CD4-positive, alpha-beta T cell treated with Interleukin-6 for 4 hours (primary cell): ENCODE data around the gene CREG1.

Experiments
- DNase-seq: peaks from one replicate; pipeline ENCODE4 v3.0.0-alpha.2; 2020; ENCODE audit warnings: mixed read lengths

Gene CREG1

GRCh38 chr1:167529829-167530474, 23.6 kb downstream of the CREG1 start:
- no peak for DNase-seq

- no peak for DNase-seq
Observed at GRCh38 chr1:167528057-167528728, 25.4 kb downstream of the CREG1 start.

DNA sequence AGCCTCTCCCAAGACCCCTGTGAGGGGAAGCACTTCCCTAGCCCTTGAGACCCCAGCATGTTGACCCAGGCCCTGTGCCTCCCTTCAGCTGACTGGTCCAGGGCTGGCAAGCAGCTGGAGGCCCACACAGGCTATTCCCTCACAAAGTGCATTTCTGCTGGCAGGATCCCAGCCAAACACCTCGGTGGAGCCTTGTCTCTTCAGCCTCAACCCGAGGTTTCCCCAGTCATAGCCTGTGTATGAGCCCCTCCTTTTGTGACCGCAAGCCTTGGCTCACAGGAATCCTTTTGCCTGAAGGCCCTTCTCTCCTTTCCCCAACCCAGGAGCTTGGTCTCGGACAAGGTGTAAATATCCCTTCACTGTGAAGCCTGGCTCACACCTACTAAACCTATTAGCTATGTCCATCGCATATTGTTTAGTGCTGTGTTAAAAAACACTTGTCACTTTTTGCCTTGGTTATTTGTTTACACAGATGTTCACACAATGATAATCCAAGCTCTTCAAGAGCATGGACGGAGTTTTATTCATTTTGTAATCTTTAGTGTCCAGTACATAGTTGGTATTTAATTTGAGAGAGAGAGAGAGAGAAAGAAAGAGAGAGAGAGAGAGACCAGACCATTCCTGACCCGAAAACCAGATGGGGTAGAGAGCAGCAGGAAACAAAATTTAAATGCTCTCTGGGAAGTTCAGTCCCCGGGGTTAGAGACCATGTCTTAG, 26.7 kb downstream of the CREG1 start:
- DNase-seq: no peak

GRCh38 chr1:167524651-167525050, 28.9 kb downstream of the CREG1 start:
- DNase-seq: no peak

DNA sequence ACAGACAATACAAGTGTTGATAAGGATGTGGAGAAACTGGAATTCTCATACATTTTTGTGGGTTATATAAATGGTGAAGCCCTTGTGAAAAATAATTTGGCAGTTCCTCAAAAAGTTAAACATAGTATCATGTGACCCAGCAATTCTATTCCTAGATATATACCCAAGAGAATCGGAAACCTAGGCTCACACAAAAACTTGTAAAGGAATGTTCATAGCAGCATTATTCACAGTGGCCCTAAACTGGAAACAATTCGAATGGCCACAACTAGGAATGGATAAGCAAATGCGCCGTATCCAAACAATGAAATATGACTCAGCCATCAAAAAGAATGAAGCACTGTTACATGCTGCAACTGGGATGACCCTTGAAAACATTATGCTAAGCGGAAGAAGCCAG, 31.3 kb downstream of the CREG1 start:
- DNase-seq: no peak

DNA sequence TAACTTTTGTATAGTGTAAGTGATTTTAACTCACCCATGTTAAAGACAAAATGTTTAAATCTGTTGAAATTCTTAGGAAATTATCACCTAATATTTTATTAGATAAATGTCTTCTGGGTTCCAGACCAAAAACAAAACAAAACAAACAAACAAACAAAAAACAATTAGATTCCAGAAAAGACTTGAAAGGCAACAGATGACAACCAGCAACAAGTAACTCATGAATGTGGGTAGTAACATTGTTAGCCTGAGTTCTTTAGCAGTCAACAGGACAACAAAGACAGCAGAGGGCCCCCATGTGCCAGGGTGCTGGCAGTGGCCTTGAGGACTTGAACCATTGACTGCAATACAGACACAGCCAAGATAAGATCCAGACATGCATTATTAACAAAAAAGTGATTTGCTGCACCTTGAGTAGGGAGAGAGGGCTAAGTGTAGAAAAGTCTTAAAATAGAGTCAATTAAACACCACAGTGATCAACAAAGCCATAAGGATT, 32.8 kb downstream of the CREG1 start:
- peak; percentile 49 for DNase-seq

DNA sequence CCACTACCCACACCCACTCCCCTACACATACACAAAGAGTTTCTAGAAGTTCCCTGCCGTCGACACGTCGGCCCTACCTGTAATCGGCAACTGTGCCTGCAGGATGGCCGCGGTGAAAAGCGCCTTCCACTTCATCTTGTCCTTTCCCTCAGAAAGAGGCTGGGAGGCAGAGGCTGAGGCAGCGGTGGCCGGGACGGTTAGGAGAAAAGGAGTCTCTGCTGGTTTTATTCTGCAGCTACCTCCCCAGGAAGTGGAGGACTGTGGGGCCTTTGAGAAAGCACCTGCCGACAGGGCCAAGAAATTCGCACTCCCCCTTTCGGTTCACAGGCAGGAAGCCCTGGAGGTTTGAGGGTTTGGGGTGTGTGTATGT, 35.2 kb downstream of the CREG1 start, which contains the start of gene CD247:
TSS of gene CD247 (minus strand) at position 199 of the 370 bp plus-strand sequence. CDS start at position 135, 64 bp downstream.
- DNase-seq: peak; percentile 86

DNA sequence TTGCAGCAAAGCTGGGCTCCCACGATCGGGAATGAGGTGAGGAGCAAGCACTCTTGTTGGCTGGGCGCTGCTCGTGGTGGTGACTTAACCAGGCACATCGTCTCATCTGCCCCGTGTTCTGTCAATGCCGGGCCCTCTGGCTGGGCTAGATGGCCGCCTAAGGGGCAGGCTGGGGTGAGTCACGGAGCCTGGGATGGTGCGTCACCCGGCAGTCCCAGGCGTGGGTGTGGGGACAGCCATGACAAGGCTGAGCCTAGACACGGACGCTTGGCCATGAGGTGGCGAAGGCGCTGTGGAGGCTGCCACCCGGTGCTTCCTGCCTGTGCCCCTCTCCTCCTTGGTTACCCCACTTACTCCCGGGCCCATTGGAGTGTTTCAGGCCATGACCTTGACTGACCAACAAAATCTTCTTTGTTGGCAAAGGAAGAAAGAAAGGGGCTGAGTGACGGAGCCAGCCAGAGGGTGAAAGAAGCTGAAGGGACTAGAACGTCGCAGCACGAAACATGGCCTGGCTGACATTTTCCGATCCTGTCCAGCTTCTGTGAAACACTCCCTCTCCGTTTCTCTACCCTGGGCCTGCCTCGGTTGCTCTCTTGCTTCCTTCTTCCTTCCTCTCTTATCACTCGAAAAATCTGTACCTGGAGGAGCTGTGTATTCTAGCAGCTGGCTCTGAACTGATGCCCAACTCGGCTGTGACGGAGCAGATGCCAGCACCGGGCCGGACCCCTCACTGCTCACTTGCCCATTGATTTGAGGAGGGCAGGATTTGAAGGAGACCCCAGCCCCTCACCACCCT, 35.8 kb downstream of the CREG1 start:
- peak; percentile 91 for DNase-seq

DNA sequence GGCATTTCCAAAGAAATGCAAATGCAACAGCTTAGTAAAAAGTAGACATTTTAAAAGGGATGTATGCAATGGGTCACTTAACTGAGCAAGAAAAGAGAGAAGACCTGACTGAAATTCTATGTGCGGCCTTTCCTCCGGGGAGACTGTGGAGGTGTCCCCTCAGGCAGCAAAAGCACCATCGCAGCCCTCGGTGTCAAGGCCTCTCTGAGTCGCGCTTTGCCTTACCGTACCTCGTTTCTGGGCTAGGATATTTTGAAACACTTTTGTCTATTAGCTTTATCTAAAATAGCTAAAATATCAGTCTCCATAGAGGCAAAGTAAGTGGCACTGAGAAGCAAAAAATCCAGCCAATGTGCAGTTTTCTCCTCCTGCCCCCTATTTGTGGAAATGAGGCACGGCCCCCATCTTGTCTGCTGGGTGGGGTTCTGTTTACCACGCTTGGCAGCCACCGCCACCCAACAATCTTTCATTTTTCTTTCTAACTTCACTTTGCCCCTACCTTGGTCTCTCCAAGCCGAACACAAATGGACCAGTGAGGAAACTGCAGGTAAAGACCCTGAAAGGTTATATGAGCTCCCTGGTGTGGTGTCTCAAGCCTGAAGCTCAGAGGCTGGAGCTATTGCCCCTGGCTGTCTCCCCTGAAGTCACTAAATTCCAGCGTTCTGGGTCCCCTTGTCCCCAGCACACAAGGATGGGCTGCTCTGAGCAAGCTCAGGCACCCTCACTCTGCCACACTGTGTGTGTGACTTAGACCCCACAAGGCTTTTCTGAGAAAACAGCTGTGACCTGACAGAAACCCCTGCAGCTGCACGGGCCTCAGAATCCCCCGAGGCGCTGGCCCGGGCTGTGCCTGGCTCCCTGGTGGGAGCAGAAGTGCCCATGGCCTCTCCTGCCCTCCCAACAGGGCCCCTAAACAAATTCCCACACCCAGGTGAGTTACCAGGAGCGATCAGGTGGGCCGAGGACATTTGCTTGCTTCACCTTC, 36.9 kb downstream of the CREG1 start:
- DNase-seq: peak; percentile 65

DNA sequence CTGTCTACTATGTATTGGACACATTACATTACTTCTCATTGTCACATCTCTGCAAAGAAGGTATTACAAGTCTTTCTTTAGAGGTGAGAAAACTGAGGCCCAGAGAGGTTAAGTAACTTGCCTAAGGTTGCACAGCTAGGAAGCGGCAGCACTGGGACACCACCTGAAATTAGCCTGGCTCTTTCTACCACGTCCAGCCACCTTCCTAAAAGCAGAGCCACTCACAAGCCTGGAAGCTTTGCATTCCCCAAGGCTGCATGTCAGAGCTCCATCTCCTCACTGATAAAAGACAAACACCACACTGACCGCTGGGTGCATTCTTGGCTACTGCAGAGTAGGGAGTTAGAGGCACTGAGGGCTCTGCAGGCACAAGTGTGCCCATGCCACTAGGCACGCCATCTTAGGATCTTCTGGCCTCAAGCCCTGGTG, 37.7 kb downstream of the CREG1 start:
- DNase-seq: peak; percentile 25

GRCh38 chr1:167515461-167515860, 38.1 kb downstream of the CREG1 start:
- no peak for DNase-seq

GRCh38 chr1:167514288-167514687, 39.3 kb downstream of the CREG1 start:
- peak; percentile 65 for DNase-seq

- DNase-seq: peak; percentile 44
Observed at GRCh38 chr1:167512046-167512654, 41.4 kb downstream of the CREG1 start.

DNA sequence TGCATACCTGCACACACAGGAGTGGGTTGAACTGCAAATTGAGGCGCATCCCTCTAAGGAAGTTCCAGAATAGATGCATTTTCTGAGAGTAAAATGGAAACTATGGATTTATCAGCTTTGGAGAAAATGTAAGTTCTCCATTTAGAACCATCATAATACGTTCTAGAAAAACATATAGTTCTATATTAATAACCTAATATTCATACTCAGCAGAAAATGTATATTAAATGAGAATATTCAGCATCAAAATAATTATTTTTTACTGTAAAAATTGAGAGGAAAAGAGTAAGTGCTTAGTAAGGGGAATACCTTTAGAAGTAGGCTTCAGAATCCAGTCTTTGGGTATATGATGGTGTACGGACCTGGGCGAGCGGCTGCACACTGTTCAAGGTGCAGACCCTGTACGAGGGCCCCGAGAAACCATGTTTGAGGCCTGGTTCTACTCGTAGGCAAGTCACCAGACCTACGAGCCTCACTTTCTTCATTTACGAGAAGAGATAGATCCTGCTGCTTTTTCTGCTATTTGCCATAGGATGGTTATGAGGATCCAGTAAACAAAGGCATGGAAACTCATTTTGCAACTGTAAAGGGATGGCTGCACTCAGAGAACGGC, 42.1 kb downstream of the CREG1 start:
- no peak for DNase-seq

GRCh38 chr1:167510881-167511280, 42.7 kb downstream of the CREG1 start:
- DNase-seq: no peak

GRCh38 chr1:167510244-167510643, 43.3 kb downstream of the CREG1 start:
- DNase-seq: peak; percentile 30

DNA sequence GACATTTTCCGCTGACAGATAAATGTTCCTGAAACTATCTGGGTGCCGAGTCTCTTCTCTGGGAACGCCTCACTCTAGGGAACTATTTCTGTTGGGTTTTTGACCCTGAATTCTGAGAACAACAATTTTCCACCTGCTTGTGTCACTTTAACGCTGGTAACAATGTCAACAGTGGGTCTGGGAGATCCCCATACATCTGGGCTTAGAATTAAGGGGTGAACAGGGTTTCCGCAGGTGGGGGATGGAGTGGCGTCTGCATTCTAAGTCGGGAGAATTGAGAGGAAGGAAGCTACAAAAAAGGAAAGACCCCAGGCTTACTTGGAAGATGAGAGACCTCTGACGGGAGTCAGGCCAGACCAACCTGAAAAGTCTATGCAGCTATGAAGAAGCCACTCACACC, 44.0 kb downstream of the CREG1 start:
- no peak for DNase-seq

- no peak for DNase-seq
Observed at GRCh38 chr1:167507719-167508118, 45.8 kb downstream of the CREG1 start.

DNA sequence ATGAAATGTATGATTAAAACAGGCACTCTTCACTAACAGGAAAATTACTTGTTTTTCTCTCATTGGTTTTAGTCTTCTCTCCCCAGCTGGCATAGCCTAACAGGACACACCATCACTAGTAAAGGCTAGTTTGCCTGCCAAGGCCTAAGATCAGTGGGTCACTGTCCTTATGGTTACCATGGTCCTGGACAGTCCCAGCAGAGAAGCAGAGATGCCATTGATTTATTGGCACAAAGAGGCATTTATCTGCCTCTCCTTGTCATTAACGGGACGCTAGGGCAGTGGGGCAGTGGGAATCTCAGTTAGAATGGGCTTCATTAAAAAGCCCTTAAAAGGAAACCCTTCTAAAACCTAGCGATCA, 49.1 kb downstream of the CREG1 start:
- DNase-seq: no peak

GRCh38 chr1:167503626-167504466, 49.7 kb downstream of the CREG1 start:
- no peak for DNase-seq
